IMR-90 (cell line): Measurements from ENCODE around the gene GINS3. TPM values are rescaled to one million over a fixed set of nuclear protein-coding genes. Genes with fewer than 3 reads are reported as not detected.

ENCODE experiments used
- ATAC-seq: fragments of 200-7000 bp; cut with Tn5 transposase; 2 replicates; pipeline ENCODE4 v1.9.1; 2020; ENCODE audit warnings: low read depth, mild to moderate bottlenecking, moderate library complexity
- BruUV-seq: library from RNA; stranded (reverse); fragments of 400-500 nt; replicated peaks from 2 replicates; lab custom pipeline; 2021; lab: Mats Ljungman, UMichigan
- CTCF ChIA-PET: fragments of 300-600 bp; formaldehyde crosslinking; extraction: SDS; loops from one replicate; lab custom pipeline; 2021; ENCODE audit warnings: antibody characterized with exemption; lab: Yijun Ruan, JAX
- POLR2A ChIA-PET: fragments of 300-600 bp; sonication (Branson Sonifier 250); formaldehyde crosslinking; loops from one replicate; lab custom pipeline; 2022; ENCODE audit warnings: antibody characterized with exemption; ENCODE audit not compliant: unreplicated experiment; lab: Charles Lee
- DNase-seq: peaks from one replicate; pipeline ENCODE4 v3.0.0; 2013
- H2AFZ ChIP-seq: replicated peaks from 2 replicates; pipeline ENCODE3; 2013; ENCODE audit warnings: low read length, mild to moderate bottlenecking; ENCODE audit not compliant: poor library complexity
- H2AK5ac ChIP-seq: 2 replicates; pipeline ENCODE4 v1.6.1; 2013; ENCODE audit warnings: low read depth, low read length, inconsistent platforms
- H2AK9ac ChIP-seq: replicated peaks from 2 replicates; pipeline ENCODE3; 2013; ENCODE audit warnings: mild to moderate bottlenecking, low read depth, low read length, moderate library complexity; ENCODE audit not compliant: poor library complexity
- H2BK120ac ChIP-seq: 2 replicates; pipeline ENCODE4 v1.6.1; 2013; ENCODE audit warnings: low read depth, low read length, inconsistent platforms
- H2BK15ac ChIP-seq: 3 replicates; pipeline ENCODE4 v1.6.1; 2013; ENCODE audit warnings: low read depth, low read length, inconsistent platforms
- H2BK20ac ChIP-seq: 2 replicates; pipeline ENCODE4 v1.6.1; 2013; ENCODE audit warnings: low read depth, mild to moderate bottlenecking, inconsistent platforms, low read length, moderate library complexity
- H2BK5ac ChIP-seq: 2 replicates; pipeline ENCODE4 v1.6.1; 2013; ENCODE audit warnings: mild to moderate bottlenecking, low read depth, low read length, inconsistent platforms; ENCODE audit not compliant: poor library complexity, severe bottlenecking
- H3K14ac ChIP-seq: replicated peaks from 2 replicates; pipeline ENCODE4 v1.6.1; 2013; ENCODE audit warnings: low read depth, low read length, inconsistent platforms
- H3K18ac ChIP-seq: 2 replicates; pipeline ENCODE4 v1.6.1; 2013; ENCODE audit warnings: low read depth, low read length, control low read depth
- H3K23ac ChIP-seq: 2 replicates; pipeline ENCODE4 v1.6.1; 2013; ENCODE audit warnings: low read depth, low read length, inconsistent platforms
- H3K27ac ChIP-seq: 2 replicates; pipeline ENCODE4 v1.5.1; 2013; ENCODE audit warnings: mild to moderate bottlenecking, control low read depth, low read length; ENCODE audit not compliant: insufficient read depth
- H3K27me3 ChIP-seq: 2 replicates; pipeline ENCODE4 v1.6.1; 2013; ENCODE audit warnings: low read length; ENCODE audit not compliant: control insufficient read depth, insufficient read depth
- H3K36me3 ChIP-seq: 2 replicates; pipeline ENCODE4 v1.6.1; 2013; ENCODE audit warnings: low read length, mixed read lengths; ENCODE audit not compliant: control insufficient read depth, insufficient read depth
- H3K4ac ChIP-seq: 2 replicates; pipeline ENCODE4 v1.6.1; 2013; ENCODE audit warnings: low read depth, low read length, inconsistent platforms
- H3K4me1 ChIP-seq: 2 replicates; pipeline ENCODE4 v1.6.1; 2013; ENCODE audit warnings: low read length, mixed read lengths; ENCODE audit not compliant: control insufficient read depth, insufficient read depth
- H3K4me2 ChIP-seq: 2 replicates; pipeline ENCODE4 v1.6.1; 2013; ENCODE audit warnings: low read depth, mild to moderate bottlenecking, control low read depth, low read length, moderate library complexity
- H3K4me3 ChIP-seq: 2 replicates; pipeline ENCODE4 v1.5.1; 2013; ENCODE audit warnings: low read depth, mild to moderate bottlenecking, control low read depth, low read length, moderate library complexity; ENCODE audit not compliant: insufficient read depth
- H3K56ac ChIP-seq: 2 replicates; pipeline ENCODE4 v1.6.1; 2013; ENCODE audit warnings: low read length, inconsistent platforms; ENCODE audit not compliant: insufficient read depth; ENCODE audit errors: extremely low read depth
- H3K79me1 ChIP-seq, 2 experiments: 2 replicates each; pipeline ENCODE4 v1.6.1; 2013; ENCODE audit warnings: low read length in 2 of 2, inconsistent platforms in 1 of 2, low read depth in 1 of 2
- H3K9ac ChIP-seq: 2 replicates; pipeline ENCODE4 v1.6.1; 2013; ENCODE audit warnings: low read depth, low read length, control low read depth
- H3K9me1 ChIP-seq: 2 replicates; pipeline ENCODE4 v1.6.1; 2013; ENCODE audit warnings: low read length, inconsistent platforms; ENCODE audit not compliant: insufficient read depth
- H3K9me3 ChIP-seq: 2 replicates; pipeline ENCODE4 v1.6.1; 2013; ENCODE audit warnings: low read length; ENCODE audit not compliant: control insufficient read depth, insufficient read depth
- H4K20me1 ChIP-seq: 2 replicates; pipeline ENCODE4 v1.6.1; 2013; ENCODE audit warnings: low read length, inconsistent platforms; ENCODE audit not compliant: insufficient read depth
- H4K5ac ChIP-seq: 2 replicates; pipeline ENCODE4 v1.6.1; 2013; ENCODE audit warnings: mild to moderate bottlenecking, low read depth, low read length, control low read depth
- H4K8ac ChIP-seq, 2 experiments: 2 replicates each; pipeline ENCODE4 v1.6.1; 2013; ENCODE audit warnings: low read depth in 2 of 2, low read length in 2 of 2, control low read depth in 1 of 2, inconsistent platforms in 1 of 2
- H4K91ac ChIP-seq: 2 replicates; pipeline ENCODE4 v1.6.1; 2013; ENCODE audit warnings: low read depth, low read length, inconsistent platforms; ENCODE audit not compliant: insufficient read depth
- BHLHE40 ChIP-seq: fragments of 150-350 bp; IDR thresholded peaks from 2 replicates; pipeline ENCODE4 v1.6.1; 2016; ENCODE audit warnings: mild to moderate bottlenecking, low read depth, low read length
- MAFK ChIP-seq: IDR thresholded peaks from 2 replicates; pipeline ENCODE4 v1.6.1; 2012; ENCODE audit warnings: low read depth, low read length, improper control_type of control experiment
- MAZ ChIP-seq: IDR thresholded peaks from 2 replicates; pipeline ENCODE4 v1.6.1; 2012; ENCODE audit warnings: low read depth, mild to moderate bottlenecking, low read length, improper control_type of control experiment, moderate library complexity, borderline replicate concordance
- USF2 ChIP-seq: fragments of 150-350 bp; IDR thresholded peaks from 2 replicates; pipeline ENCODE4 v1.6.1; 2017; ENCODE audit warnings: mild to moderate bottlenecking, antibody characterized with exemption, low read length, low read depth
- WGBS, 2 experiments: methylation state at CpG; one replicate each; pipeline versions ENCODE4 v1.1.5 to v1.1.7; 2013; ENCODE audit warnings: missing lambda C conversion rate in 2 of 2; ENCODE audit not compliant: insufficient read length in 1 of 2; ENCODE audit errors: extremely low coverage in 2 of 2; 5-methylcytosine and 5-hydroxymethylcytosine counted together
- dilution Hi-C: fragments of 300-500 bp; cut with HindIII; formaldehyde crosslinking; loops from one replicate; pipeline ENCODE4 v1.14.3; 2018; ENCODE audit warnings: low sequenced_read_pairs; ENCODE audit not compliant: unreplicated experiment
- in situ Hi-C: fragments of 300-500 bp; cut with MboI; formaldehyde crosslinking; loops from 3 replicates; pipeline ENCODE4 v1.14.3; 2019; ENCODE audit warnings: low sequenced_read_pairs, inconsistent platforms, mixed read lengths
- intact Hi-C: fragments of 100-400 bp; cut with micrococcal nuclease; formaldehyde crosslinking; loops from 2 replicates; pipeline ENCODE4 v1.10.0; 2022
- polyA plus RNA-seq, 3 experiments: library from polyadenylated mRNA; depleted of rRNA; stranded (reverse); fragments of >200 nt; gene quantifications; 2 replicates each; pipeline ENCODE4 v1.2.3, GENCODE V29; 2012; ENCODE audit warnings: low replicate concordance in 1 of 3
- total RNA-seq: library from RNA; depleted of rRNA; stranded (reverse); fragments of >200 nt; gene quantifications from 2 replicates; pipeline ENCODE4 v1.2.3, GENCODE V29; 2012

Gene GINS3
- total and polyA plus RNA-seq, 2 of the 4 experiments (the other 2 are of a cell fraction): 5.2 to 5.4 TPM

DNA sequence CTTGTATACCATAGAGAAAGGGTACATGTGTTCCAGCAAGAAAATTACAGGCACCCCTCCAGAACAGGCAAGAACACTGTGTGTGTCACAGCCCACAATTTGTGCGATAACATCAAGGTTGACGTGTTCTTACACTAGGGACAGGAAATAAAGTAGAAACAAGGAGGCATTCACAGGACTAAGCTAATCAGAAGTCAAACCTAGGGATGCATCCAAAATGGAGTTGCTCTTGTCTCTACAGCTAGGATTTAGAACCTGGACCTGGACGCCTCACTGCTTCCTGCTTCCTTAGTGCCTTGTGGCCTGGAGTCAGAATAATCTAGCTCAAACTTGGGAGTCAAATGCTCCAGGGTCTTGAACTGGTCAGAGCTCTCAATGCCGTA is 41.3 kb downstream of the GINS3 start:
- CTCF ChIA-PET: no interaction called here
- TF ChIP-seq BHLHE40 (no peak), USF2 (no peak), MAFK (no peak), MAZ (no peak)
- Histone ChIP-seq H3K4ac (no peak overlapping the region), H4K8ac (no peak overlapping the region), H3K4me2 (no peak overlapping the region), H3K4me3 (no peak overlapping the region), H2BK5ac (no peak overlapping the region), H3K27me3 (peaks cover 14% of the 10 kb centered on the region; the same call in 1 of the 2 replicates), H2AK9ac (no peak overlapping the region), H3K56ac (no peak overlapping the region), H3K9me3 (no peaks in the 10 kb centered on the region), H3K18ac (no peak overlapping the region), H3K27ac (no peak overlapping the region), H4K91ac (no peak overlapping the region), H3K23ac (no peak overlapping the region), H2AK5ac (no peak overlapping the region), H2BK20ac (no peak overlapping the region), H2AFZ (no peak overlapping the region), H2BK15ac (no peak overlapping the region), H3K14ac (no peak overlapping the region), H3K4me1 (no peaks in the 10 kb centered on the region), H4K5ac (no peak overlapping the region), H3K36me3 (no peaks in the 10 kb centered on the region), H3K9ac (no peak overlapping the region), H2BK120ac (no peak overlapping the region), H4K20me1 (no peaks in the 10 kb centered on the region), H3K9me1 (no peaks in the 10 kb centered on the region), H3K79me1 (no peaks in the 10 kb centered on the region)
- in situ Hi-C loops: no loop called here
- WGBS, 2 experiments: 100% methylated on average over 1 of the region's 4 CpGs; no CpG with 5 or more reads in 1 of the 2 experiments
- POLR2A ChIA-PET: no interaction called here
- no TSS peak for BruUV-seq
- dilution Hi-C loops: no loop called here
- no peak for ATAC-seq
- intact Hi-C loops: no loop called here
- no peak for DNase-seq
